HG03175 (cell line): ENCODE results near the gene PLD1.

Experiments
- ATAC-seq: cut with Tn5 transposase; IDR thresholded peaks from one replicate; pipeline ENCODE4 v1.9.1; 2021; ENCODE audit warnings: mild to moderate bottlenecking, moderate library complexity; ENCODE audit not compliant: unreplicated experiment

Gene PLD1

GRCh38 chr3:171797265-171797679, 13.0 kb downstream of the PLD1 start:
- peak; percentile 72 for ATAC-seq

- no peak for ATAC-seq
These were observed 13.5 kb downstream of the PLD1 start for GRCh38 chr3:171796625-171797264.

- ATAC-seq, result no peak
These were observed 17.8 kb downstream of the PLD1 start for GRCh38 chr3:171792531-171792930.

- no peak for ATAC-seq
These were observed 18.6 kb downstream of the PLD1 start for GRCh38 chr3:171791692-171792076.

- ATAC-seq, result no peak
These were observed 19.2 kb downstream of the PLD1 start for GRCh38 chr3:171790898-171791691.

- ATAC-seq, result no peak
These were observed 19.7 kb downstream of the PLD1 start for GRCh38 chr3:171790574-171790897.

- ATAC-seq, result no peak
These were observed 20.4 kb downstream of the PLD1 start for GRCh38 chr3:171789759-171790505.

GRCh38 chr3:171788546-171789351, 21.5 kb downstream of the PLD1 start:
- no peak for ATAC-seq

- ATAC-seq, result no peak
These were observed 23.3 kb downstream of the PLD1 start for GRCh38 chr3:171786997-171787396.

- no peak for ATAC-seq
These were observed 25.3 kb downstream of the PLD1 start for GRCh38 chr3:171784937-171785336.

- ATAC-seq, result no peak
These were observed 25.9 kb downstream of the PLD1 start for GRCh38 chr3:171784387-171784786.

- ATAC-seq, result no peak
These were observed 26.7 kb downstream of the PLD1 start for GRCh38 chr3:171783626-171784025.

- no peak for ATAC-seq
These were observed 27.2 kb downstream of the PLD1 start for GRCh38 chr3:171783086-171783485.

- ATAC-seq, result no peak
These were observed 27.7 kb downstream of the PLD1 start for GRCh38 chr3:171782617-171783016.

- ATAC-seq, result no peak
These were observed 28.6 kb downstream of the PLD1 start for GRCh38 chr3:171781711-171782127.

GRCh38 chr3:171778493-171778892, 31.8 kb downstream of the PLD1 start:
- ATAC-seq, result no peak

GRCh38 chr3:171777596-171777995, 32.7 kb downstream of the PLD1 start:
- no peak for ATAC-seq

GRCh38 chr3:171776839-171777583, 33.3 kb downstream of the PLD1 start:
- no peak for ATAC-seq

- ATAC-seq, result no peak
These were observed 33.9 kb downstream of the PLD1 start for GRCh38 chr3:171776411-171776810.

- ATAC-seq, result no peak
These were observed 34.3 kb downstream of the PLD1 start for GRCh38 chr3:171775943-171776342.
